ENCODE results near the gene RECK. TPM values are rescaled to one million over a fixed set of nuclear protein-coding genes. Genes with fewer than 3 reads are reported as not detected.

Gene RECK
- total RNA-seq, 2 experiments from 2014 or later: 4.2 to 4.4 TPM

Other genes with a start within 250 kb of the RECK start
- gene NPR2, start 245.3 kb upstream of the RECK start, total RNA-seq: 1 to 10 TPM; 9.7 TPM
- 1 to 10 TPM; 1.0 to 1.2 TPM for gene SPAG8, start 224.7 kb upstream of the RECK start, total RNA-seq
- 10 to 100 TPM; 67.7 to 70.8 TPM for gene HINT2, start 221.9 kb upstream of the RECK start, total RNA-seq
- gene FAM221B, start 208.2 kb upstream of the RECK start, total RNA-seq: not detected
- 1 to 10 TPM; 2.2 to 2.4 TPM for gene TMEM8B, start 207.7 kb upstream of the RECK start, total RNA-seq
- gene OR13J1, start 166.5 kb upstream of the RECK start, total RNA-seq: not detected
- gene HRCT1, start 130.7 kb upstream of the RECK start, total RNA-seq: not detected
- not detected for gene SPAAR, start 127.4 kb upstream of the RECK start, total RNA-seq
- gene OR2S2, start 78.8 kb upstream of the RECK start, total RNA-seq: not detected
- gene GLIPR2, start 99.8 kb downstream of the RECK start, total RNA-seq: 10 to 100 TPM; 13.4 to 14.2 TPM
- gene CCIN, start 132.5 kb downstream of the RECK start, total RNA-seq: not detected
- gene CLTA, start 154.0 kb downstream of the RECK start, total RNA-seq: 100 to 1,000 TPM; 181 TPM
- 10 to 100 TPM; 14.4 to 15.5 TPM for gene GNE, start 221.5 kb downstream of the RECK start, total RNA-seq

Data from activated CD8-positive, alpha-beta memory T cell treated with anti-CD3 and anti-CD28 coated beads for 36 hours (primary cell).